ENCODE measurements around the gene MFSD1.

GRCh38 chr3:158781191-158781590 is 20.7 kb upstream of the MFSD1 start:
- TF ChIP-seq GLIS3 (CRISPR knock-in tag; IDR thresholded peaks at IDR 0.05) (no peak), PATZ1 (CRISPR knock-in tag; IDR thresholded peaks at IDR 0.05; ENCODE audit: borderline replicate concordance) (no peak), ISL1 (CRISPR knock-in tag; IDR thresholded peaks at IDR 0.05) (no peak), PPARA (CRISPR knock-in tag; IDR thresholded peaks at IDR 0.05; ENCODE audit: borderline replicate concordance) (no peak), SNAI2 (CRISPR knock-in tag; IDR thresholded peaks at IDR 0.05) (no peak), ZFP3 (CRISPR knock-in tag; IDR thresholded peaks at IDR 0.05) (no peak)
- TF ChIP-seq, protein P1, sequence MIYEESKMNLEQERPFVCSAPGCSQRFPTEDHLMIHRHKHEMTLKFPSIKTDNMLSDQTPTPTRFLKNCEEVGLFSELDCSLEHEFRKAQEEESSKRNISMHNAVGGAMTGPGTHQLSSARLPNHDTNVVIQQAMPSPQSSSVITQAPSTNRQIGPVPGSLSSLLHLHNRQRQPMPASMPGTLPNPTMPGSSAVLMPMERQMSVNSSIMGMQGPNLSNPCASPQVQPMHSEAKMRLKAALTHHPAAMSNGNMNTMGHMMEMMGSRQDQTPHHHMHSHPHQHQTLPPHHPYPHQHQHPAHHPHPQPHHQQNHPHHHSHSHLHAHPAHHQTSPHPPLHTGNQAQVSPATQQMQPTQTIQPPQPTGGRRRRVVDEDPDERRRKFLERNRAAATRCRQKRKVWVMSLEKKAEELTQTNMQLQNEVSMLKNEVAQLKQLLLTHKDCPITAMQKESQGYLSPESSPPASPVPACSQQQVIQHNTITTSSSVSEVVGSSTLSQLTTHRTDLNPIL (CRISPR knock-in tag; IDR thresholded peaks at IDR 0.05; ENCODE audit: low read depth): no peak
